SK-MEL-5 (cell line): ENCODE measurements around the gene MBNL3. TPM values are rescaled to one million over a fixed set of nuclear protein-coding genes. Genes with fewer than 3 reads are reported as not detected.
A peak's percentile ranks its signal among the peaks of the same experiment; 100 is the strongest.

Experiments
- DNase-seq: peaks from one replicate; pipeline ENCODE4 v3.0.0-alpha.2; 2016; ENCODE audit warnings: low read depth, low spot score
- in situ Hi-C: cut with HindIII; loops from 2 replicates; pipeline ENCODE4 v1.10.0; 2016; ENCODE audit warnings: low sequenced_read_pairs, high pct_unique_total_duplicates, low pct_unique_long_range_greater_than_20kb
- polyA plus RNA-seq, 2 experiments: library from polyadenylated mRNA; depleted of rRNA; stranded (reverse); fragments of >200 nt; gene quantifications; 2 replicates each; pipeline ENCODE4 v1.2.3, GENCODE V29; 2015
- total RNA-seq: library from RNA; depleted of rRNA; stranded (reverse); fragments of >200 nt; shearing (Covaris generic); gene quantifications from 2 replicates; pipeline ENCODE4 v1.2.3, GENCODE V29; 2014; rRNA removed

Gene MBNL3, protein sequence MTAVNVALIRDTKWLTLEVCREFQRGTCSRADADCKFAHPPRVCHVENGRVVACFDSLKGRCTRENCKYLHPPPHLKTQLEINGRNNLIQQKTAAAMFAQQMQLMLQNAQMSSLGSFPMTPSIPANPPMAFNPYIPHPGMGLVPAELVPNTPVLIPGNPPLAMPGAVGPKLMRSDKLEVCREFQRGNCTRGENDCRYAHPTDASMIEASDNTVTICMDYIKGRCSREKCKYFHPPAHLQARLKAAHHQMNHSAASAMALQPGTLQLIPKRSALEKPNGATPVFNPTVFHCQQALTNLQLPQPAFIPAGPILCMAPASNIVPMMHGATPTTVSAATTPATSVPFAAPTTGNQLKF
- total RNA-seq = 4.9 and 5.7 TPM in 2 replicates
- polyA plus RNA-seq (2015; cell fraction: cytosol; rRNA removed) = 5.0 and 5.5 TPM in 2 replicates
- polyA plus RNA-seq (2015; cell fraction: nucleus; rRNA removed) = 3.8 and 6.1 TPM in 2 replicates

DNA sequence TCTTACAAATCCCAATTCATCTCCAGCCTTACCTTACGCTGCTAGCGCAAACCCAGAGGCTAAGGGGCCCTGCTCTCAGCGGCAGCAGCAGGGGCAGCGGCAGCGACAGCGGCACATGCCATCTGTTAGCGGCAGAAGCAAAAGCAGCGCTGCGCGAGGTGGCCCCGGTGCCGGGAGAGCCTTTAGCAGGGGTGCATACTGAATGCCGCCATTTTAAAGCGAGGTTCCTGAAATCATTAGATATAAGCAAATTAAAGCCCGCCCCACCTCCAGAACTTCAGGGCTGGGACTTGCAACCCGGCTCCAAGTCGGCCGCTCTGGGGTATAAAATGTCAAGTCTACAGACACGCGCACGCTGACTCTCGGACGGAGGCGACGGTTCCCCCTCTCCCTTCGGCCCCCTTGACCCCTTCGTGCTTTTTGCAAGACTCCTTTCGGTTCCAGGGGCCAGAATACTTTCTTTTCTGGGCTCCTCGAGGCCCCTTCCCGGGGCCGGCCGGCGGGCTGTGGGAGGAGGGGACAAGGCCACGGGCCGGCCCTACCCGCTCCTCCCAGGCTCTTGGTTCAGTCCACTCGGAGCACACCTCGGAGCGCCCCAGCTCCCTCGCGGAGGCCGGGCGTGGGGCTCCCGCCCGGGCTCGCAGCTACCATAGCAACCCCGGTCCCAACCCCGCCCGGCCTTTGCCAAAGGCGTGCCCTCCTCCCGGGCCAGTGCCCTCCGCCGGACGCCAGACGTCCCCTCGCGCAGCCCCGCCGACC, at the start of gene MBNL3:
MBNL3 (minus strand) TSS at position 220 of the 759 bp plus-strand sequence. CDS start 49,427 bp downstream, outside the sequence.
- in situ Hi-C loops = no loop called here
- peak; percentile 59 for DNase-seq

DNA sequence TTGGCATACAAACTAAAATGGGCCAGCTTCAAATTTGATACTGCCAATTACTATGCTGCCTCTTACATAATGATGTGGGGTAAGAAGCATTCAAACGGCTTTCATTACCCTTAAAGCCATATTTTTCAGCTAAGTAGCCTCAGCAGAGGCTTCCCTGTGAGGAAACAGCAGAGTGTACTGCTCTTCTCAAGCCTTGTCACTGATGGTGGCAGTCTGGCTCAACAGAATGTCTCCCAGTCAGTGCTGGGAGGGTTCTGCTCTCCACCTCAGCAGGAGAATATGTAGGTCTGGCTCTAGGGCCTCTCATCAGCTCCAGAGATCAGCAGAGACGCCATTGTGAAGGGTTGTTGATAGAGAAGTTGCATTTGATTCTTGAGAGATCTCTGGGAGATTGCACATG, 44.6 kb upstream of the MBNL3 start:
- in situ Hi-C loops = no loop called here
- DNase-seq = no peak

DNA sequence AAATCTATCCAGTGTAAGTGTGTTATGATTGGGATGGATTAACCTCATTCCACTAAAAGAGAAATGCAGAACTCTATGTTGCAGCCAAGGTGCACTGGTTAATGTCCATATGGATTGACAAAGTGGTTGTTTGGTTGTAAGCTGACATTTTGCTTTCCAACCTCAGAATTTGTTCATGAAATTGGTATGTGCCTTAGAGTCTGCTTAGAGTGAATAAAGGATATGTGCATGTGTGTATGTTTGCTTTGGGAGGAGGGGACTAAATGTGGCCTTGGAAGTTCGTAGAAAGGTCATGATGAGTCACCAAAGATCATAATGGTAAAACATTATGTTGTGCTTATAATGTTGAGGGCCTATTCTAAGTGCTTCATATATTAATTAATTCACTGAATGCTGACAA, 44.1 kb upstream of the MBNL3 start:
- in situ Hi-C loops = no loop called here
- no peak for DNase-seq

DNA sequence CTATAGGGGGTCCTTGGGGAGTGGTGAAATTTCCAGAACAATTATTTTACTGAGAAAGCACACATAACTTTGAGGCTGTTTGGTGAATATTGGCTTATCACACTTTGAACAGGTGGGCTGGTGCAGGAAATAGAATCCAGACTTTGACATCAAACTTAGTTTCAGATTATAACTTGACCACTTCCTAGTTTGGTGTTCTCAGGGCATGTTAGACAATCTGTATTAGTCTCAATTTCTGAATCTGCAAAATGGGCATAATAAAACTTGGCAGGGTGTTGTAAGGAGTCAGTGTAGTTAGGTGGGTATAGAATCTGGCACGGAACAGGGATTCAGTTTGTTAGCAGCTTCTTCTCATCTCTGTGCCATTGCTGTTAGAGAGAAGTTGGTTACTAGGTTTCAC, 43.3 kb upstream of the MBNL3 start:
- DNase-seq = no peak
- in situ Hi-C loops = no loop called here

DNA sequence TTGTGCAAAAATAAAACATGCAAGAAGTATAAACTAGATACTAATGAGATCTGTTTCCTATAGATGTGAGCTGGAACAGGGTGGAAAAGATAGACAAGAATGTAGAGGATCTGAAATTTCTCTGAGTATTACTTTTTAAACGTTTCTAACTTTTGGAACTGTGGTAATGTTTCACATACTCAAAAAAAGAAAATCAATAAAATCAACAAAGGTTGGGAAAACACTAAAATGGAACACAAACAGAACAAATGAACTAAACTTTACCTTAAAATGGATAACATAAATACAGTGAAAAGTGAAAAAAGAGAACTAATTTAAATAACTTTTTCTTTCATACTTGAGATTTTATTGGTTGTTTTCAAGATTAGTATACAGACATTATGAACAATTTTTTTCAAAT, 32.0 kb upstream of the MBNL3 start:
- in situ Hi-C loops = no loop called here
- no peak for DNase-seq

DNA sequence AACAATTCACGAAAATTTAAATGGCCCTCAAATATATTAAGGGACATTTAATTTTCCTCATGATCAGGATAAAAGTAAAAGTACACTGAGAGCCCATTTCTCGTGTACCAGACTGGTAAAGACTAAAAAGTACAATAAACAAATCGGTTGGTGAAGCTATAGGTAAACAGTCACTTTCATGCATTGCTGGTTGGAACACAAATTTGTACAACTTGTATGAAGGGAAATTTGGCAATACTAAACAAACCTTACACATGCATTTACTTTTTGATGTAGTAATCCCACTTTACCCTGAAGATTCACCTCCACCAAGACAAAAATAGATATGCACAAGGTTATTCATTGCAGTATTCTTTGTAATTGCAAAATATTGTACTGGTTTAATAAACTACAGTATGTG, 31.4 kb upstream of the MBNL3 start:
- DNase-seq = no peak
- in situ Hi-C loops = no loop called here

DNA sequence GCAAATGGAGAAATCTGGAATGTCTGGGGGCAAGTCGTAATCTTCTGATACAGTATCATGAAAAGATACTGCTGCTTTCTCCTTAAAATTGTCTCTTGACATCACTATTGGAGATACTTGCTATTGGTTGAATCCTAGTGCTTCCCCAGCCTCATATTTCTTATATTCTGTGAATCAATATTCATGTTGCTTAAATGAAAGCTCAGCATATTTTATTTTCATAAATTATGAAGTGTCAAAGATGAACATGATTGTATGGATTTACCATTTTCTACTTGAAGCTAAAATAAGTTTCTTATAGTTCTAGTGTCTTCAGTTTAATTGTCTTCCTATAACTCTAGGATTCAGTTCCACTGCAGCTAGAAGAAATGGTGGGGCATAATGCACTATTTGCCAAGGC, 29.6 kb upstream of the MBNL3 start:
- in situ Hi-C loops = no loop called here
- no peak for DNase-seq

DNA sequence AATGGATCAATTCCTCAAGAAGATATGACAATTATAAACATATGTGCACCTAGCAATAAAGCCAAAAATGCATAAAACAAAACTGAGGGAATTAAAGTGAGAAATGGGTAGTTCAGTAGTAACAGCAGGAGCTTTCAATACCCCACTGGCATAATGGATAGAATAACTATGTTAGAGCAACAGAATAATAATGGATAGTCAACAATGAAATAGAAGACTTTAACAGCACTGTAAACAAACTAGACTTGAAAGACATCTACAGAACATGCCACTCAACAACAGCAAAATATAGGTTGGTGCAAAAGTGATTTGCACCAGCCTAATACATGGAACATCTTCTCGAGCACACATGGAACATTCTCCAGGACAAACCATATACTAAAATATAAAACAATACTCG, 20.0 kb upstream of the MBNL3 start:
- no peak for DNase-seq
- in situ Hi-C loops = no loop called here

DNA sequence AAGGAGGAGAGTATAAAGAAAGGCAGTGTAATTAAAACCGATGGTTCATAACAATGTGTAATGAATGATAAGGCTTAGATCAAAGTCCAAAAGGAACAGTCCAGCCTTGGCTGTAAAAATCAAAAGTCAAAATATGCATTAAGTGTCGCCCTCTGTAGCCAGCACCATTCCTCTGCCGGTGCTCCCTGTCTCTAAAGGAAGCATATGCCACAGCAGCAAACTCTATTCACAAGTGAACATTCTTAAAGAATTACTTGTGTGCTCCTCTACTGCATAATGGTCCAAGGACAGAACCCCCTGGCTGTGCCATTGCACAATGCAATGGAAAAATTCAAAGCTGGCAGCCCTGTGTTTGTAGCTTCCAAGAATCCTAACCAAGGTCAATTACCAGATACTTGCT, 16.3 kb upstream of the MBNL3 start:
- in situ Hi-C loops = no loop called here
- peak; percentile 4 for DNase-seq

DNA sequence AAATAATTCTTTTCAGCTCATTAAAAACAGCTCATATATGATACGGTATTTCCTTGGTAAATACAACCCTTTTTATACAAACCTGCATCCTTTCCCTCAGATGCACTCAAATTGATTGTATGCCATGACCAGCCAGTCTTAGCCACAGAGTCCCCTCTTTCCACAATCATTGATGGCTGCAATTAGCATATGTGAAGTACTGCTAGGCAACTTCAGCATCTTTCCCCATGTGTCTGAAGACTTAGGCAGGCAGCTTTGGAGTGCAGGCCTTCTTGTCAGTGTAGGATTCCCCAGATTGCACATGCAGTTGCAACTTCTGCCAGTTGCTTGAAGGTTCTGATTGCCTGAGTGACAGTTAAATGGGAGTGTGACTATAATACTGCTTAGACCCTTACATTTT, 15.6 kb upstream of the MBNL3 start:
- in situ Hi-C loops = no loop called here
- no peak for DNase-seq

DNA sequence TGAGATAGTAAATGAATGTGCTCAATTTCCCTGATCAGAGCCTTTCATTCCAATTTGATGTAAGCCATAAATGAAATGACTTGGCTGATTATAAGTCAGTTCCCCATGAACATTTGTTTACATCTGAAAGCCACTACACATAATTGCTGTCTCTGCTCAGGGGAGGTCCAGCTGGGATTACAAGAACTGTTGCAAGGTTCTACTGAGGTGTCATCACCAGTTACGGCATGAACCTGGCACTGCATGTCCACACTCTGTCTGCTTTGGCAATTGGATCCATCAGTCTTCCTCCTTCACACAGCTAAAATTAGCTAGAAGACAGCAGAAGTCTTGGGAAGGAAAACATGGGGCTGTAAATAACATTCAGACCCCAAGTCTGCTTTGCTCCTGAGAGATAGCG, 12.8 kb upstream of the MBNL3 start:
- in situ Hi-C loops = no loop called here
- no peak for DNase-seq

DNA sequence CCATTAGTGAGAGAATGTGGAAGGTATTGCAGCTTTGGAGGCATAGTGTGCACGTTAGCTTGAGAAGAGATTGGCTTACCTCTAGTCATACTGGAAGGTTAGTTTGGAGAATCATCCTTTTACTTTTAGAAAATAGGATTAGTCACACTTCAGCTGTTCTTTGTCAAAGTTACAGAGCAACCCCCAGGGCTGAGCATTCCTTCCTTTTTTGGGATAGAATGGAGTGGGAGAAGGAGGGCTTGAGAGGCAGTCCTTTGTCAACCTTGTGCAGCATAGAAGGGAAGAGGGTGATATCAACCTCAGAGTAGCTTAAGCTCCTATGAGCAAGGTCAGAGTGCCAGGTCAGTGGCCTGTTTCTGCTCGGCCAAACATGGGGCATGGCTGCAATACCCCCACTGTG, 8.6 kb upstream of the MBNL3 start:
- in situ Hi-C loops = no loop called here
- DNase-seq = no peak

DNA sequence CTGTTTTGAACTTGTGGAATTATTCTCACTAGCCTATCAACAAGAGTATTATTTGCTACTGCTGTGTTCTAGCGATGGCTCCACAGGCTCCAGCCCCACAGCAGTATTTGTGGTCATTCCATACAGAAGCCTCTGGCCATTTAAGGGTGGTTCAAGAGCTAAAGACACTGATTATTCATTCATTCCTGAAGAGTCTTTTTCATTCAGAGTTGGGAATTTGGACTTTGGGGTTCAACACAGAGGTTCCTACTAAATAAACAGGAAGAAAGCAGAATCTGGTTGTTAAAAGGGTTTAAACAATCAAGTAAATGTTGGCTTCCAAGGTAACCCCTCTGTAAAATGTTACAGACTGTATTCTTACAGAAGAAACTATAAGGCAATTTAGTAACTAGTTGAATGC, 4.3 kb upstream of the MBNL3 start:
- in situ Hi-C loops = no loop called here
- no peak for DNase-seq

DNA sequence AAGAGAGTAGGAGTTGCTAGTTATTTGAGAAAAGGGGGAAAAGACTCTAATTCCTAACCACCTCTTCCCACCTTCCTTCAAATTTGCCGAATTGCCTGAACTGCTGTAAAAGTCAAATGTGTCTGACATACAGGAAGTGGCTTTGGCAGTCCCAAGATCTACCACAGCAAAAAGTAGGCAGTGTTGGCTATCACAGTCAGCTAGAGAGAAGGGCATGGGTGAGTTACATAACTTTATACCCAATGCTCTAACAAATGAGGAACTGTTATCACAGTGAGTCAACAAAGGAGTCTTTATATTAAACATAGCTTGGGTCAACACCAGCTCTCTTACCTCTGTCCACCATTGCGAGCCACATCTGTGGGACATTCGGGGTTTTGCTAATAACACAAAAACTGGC, 2.4 kb upstream of the MBNL3 start:
- in situ Hi-C loops = no loop called here
- DNase-seq = peak; percentile 90

DNA sequence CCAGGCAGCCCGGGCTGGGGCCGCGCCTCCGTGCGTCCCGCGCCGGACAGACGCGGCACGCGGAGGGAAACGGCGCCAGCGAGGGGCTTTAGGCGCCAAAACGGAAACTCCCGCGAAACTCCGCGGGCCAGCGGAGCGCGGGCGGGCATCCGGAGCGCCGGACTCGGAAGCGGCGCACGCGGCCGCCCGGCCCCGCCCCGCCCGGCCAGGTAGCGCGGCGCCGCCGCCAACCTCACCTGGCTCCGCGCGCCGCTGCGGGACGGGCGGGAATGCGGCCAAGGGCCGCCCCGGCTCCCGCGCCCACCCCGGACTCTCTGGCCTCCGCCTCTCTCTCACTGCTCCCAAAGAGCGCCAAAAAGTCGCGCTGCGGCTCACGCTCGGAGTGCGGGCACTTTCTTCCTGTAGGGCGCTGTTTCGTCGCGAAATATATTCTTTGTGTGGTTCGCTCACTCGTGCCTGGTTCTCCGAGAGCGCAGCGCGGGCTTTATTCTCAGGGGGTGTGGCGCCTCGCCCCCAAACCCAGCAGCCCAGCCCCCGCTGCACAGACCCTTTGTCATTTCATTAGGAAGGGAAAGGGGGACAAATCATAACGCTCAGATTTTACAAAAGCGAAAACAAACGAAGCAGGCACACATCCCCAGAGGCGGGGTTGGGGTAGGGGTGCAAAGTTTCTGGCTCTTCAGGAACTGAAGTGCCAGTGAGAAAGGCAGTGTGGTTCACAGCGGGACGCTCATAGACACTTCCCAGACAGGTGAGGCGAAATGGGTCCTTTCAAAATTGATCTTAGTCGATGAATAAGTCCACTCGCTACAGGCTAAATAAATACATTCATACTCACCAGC, 961 bp upstream of the MBNL3 start:
- DNase-seq = peak; percentile 15
- in situ Hi-C loops = no loop called here

DNA sequence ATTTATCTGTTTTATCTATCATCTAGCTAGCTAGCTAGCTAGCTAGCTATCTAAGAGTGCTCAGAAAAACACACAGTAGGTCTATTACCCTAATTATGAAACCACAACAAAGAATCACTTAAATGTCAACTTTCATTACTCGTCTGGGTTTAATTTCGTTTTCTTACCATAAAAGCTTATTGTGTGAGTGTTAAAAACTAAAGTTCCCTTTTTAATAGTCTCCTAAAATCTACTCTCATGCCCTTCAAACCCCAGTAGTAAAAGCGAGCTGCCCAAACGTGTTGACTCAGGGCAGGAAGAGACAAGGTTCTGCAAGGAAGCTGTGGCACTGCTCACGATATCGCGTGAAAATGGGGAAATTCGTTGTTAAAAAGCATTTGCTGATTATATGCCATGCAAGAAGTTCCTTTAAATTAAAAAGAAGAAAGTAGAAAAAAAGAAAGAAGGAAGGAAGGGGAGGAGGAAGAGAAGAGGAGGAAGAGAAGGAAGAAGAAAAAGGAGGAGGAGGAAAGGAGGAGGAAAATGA, 595 bp downstream of the MBNL3 start:
- in situ Hi-C loops = no loop called here
- DNase-seq = peak; percentile 37

DNA sequence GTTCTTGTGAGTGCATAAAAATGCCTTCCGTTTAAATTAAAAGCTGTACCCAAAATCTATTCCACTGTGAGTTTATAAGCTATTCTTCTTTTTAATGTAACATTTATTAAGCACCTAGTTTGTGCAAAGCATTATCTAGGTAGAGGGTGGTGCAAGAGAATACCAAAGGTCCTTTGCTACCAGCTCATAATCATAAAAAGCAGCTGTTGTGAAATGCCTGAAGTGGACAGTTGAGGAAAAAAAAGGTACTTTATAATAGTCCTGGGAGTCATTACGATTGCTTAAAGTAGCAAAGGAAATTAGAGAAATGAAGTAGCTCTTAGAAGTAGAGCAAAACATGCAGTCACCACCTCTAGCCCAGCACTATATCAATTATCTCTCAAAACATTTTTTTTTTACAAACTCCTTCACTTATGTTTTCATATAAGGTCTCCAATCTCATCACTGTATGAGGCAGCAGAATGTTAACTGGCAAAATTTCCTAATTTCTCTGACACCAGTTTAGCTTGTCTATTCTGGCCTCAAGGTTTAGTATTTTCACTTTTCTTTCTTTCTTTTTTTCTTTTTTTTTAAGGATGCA, 2.1 kb downstream of the MBNL3 start:
- in situ Hi-C loops = no loop called here
- DNase-seq = no peak

DNA sequence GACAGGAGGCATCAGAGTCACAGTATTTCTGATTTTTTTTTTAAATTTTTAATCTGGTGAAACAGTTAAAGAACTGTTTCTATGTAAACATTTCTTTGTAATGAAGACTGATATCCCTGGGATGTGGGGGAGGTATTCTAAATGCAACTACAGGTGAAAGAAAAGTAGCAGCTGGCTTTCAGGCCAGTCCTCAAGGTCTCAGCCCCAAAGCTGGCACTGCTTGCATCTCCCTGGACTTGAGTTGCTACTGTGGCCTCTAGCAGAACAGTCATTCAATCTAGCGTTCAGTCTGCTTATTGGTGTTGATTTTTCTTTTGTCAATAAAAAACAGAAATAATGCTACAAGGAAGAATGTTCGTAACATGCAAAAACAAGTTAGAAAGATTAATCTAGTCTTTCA, 4.9 kb downstream of the MBNL3 start:
- in situ Hi-C loops = no loop called here
- DNase-seq = no peak
